ENCODE results near the gene LRP5. TPM values are rescaled to one million over a fixed set of nuclear protein-coding genes. Genes with fewer than 3 reads are reported as not detected.

Gene LRP5
- total and polyA plus RNA-seq, 2 experiments from 2014 or later, result 26.9 to 51.1 TPM

DNA sequence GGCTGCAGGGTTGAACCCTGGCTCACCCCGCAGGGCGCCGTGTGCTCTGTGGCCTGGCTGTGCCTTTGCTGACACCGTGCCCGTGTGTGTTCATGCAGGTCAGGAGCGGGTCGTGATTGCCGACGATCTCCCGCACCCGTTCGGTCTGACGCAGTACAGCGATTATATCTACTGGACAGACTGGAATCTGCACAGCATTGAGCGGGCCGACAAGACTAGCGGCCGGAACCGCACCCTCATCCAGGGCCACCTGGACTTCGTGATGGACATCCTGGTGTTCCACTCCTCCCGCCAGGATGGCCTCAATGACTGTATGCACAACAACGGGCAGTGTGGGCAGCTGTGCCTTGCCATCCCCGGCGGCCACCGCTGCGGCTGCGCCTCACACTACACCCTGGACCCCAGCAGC is 101.2 kb downstream of the LRP5 start (continued):
- TF ChIP-seq, protein P1, sequence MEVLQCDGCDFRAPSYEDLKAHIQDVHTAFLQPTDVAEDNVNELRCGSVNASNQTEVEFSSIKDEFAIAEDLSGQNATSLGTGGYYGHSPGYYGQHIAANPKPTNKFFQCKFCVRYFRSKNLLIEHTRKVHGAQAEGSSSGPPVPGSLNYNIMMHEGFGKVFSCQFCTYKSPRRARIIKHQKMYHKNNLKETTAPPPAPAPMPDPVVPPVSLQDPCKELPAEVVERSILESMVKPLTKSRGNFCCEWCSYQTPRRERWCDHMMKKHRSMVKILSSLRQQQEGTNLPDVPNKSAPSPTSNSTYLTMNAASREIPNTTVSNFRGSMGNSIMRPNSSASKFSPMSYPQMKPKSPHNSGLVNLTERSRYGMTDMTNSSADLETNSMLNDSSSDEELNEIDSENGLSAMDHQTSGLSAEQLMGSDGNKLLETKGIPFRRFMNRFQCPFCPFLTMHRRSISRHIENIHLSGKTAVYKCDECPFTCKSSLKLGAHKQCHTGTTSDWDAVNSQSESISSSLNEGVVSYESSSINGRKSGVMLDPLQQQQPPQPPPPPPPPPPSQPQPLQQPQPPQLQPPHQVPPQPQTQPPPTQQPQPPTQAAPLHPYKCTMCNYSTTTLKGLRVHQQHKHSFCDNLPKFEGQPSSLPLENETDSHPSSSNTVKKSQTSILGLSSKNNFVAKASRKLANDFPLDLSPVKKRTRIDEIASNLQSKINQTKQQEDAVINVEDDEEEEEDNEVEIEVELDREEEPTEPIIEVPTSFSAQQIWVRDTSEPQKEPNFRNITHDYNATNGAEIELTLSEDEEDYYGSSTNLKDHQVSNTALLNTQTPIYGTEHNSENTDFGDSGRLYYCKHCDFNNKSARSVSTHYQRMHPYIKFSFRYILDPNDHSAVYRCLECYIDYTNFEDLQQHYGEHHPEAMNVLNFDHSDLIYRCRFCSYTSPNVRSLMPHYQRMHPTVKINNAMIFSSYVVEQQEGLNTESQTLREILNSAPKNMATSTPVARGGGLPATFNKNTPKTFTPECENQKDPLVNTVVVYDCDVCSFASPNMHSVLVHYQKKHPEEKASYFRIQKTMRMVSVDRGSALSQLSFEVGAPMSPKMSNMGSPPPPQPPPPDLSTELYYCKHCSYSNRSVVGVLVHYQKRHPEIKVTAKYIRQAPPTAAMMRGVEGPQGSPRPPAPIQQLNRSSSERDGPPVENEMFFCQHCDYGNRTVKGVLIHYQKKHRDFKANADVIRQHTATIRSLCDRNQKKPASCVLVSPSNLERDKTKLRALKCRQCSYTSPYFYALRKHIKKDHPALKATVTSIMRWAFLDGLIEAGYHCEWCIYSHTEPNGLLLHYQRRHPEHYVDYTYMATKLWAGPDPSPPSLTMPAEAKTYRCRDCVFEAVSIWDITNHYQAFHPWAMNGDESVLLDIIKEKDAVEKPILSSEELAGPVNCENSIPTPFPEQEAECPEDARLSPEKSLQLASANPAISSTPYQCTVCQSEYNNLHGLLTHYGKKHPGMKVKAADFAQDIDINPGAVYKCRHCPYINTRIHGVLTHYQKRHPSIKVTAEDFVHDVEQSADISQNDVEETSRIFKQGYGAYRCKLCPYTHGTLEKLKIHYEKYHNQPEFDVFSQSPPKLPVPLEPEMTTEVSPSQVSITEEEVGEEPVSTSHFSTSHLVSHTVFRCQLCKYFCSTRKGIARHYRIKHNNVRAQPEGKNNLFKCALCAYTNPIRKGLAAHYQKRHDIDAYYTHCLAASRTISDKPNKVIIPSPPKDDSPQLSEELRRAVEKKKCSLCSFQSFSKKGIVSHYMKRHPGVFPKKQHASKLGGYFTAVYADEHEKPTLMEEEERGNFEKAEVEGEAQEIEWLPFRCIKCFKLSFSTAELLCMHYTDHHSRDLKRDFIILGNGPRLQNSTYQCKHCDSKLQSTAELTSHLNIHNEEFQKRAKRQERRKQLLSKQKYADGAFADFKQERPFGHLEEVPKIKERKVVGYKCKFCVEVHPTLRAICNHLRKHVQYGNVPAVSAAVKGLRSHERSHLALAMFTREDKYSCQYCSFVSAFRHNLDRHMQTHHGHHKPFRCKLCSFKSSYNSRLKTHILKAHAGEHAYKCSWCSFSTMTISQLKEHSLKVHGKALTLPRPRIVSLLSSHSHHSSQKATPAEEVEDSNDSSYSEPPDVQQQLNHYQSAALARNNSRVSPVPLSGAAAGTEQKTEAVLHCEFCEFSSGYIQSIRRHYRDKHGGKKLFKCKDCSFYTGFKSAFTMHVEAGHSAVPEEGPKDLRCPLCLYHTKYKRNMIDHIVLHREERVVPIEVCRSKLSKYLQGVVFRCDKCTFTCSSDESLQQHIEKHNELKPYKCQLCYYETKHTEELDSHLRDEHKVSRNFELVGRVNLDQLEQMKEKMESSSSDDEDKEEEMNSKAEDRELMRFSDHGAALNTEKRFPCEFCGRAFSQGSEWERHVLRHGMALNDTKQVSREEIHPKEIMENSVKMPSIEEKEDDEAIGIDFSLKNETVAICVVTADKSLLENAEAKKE (CRISPR knock-in tag; IDR thresholded peaks at IDR 0.05), result no peak
- TF ChIP-seq EZH2 (IDR thresholded peaks at IDR 0.05; ENCODE audit: low read depth, unreplicated experiment), result no peak
- no peak for TF ChIP-seq POLR2AphosphoS5 (IDR thresholded peaks at IDR 0.05; ENCODE audit: low read depth)
- no peak for TF ChIP-seq CREB1 (CRISPR knock-in tag; IDR thresholded peaks at IDR 0.05; ENCODE audit: low read depth)

DNA sequence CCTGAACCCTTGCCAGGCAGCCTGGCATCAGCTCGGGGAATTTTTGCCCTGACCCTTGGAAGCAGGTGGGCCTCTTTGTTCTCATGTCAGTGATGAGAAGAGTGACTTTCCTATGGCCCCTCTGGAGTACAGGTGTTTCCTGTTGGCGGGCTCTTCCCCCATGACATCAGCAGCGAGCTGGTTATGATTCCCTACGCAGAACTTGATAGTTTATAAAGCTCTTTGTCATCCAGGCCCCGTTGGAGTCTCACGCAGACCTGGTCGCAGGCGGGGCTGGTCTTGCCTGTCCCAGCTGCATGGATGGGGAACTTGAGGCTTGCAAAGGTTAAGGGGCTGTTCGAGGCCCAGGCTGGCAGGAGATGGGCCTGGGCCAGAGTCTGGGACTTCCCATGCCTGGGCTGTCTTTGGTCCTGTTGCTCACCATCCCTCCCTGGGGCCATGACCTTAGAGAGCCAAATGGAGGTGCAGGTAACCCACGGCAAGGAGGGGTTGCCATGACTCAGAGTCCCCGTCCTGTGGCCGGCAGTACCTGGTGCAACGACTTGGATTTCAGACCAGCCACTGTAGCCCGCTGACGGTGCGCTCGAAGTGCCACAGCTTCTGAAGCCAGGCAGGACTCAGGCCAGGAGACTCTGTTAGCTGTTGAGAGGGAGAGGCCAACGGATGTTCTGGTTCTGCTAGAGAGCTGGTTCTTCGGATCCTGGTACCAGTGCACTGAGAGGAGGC is 102.3 kb downstream of the LRP5 start:
- Histone ChIP-seq H3K9me2 (ENCODE audit: insufficient read depth) (no peaks in the 10 kb centered on the region), H3K4me1 (ENCODE audit: insufficient read depth) (no peaks in the 10 kb centered on the region), H3K36me3 (ENCODE audit: insufficient read depth) (no peaks in the 10 kb centered on the region), H3K27ac (ENCODE audit: low read depth) (no peak overlapping the region), H3K27me3 (ENCODE audit: insufficient read depth) (no peaks in the 10 kb centered on the region), H4K20me1 (replicated peaks; ENCODE audit: insufficient read depth) (no peaks in the 10 kb centered on the region), H3K4me2 (no peak overlapping the region), H3K79me2 (replicated peaks; ENCODE audit: insufficient read depth) (no peaks in the 10 kb centered on the region), H3F3A (replicated peaks; ENCODE audit: low read depth) (0 out of 2 replicates have a peak, but pooled peaks cover 3% of the 10 kb centered on the region), H3K4me3 (no peak overlapping the region), H2AFZ (no peak overlapping the region)
- Mint-ChIP-seq H3K27ac (no peak overlapping the region), H3K4me1 (no peaks in the 10 kb centered on the region), H3K36me3 (ENCODE audit: low read depth) (peaks cover 45% of the 10 kb centered on the region), H3K9me3 (no peaks in the 10 kb centered on the region), H3K4me3 (no peak overlapping the region), H3K27me3 (ENCODE audit: insufficient read depth, low read depth, poor library complexity) (peaks cover 2% of the 10 kb centered on the region)
- no peak for TF ChIP-seq EZH2 (IDR thresholded peaks at IDR 0.05; ENCODE audit: low read depth, unreplicated experiment)
- TF ChIP-seq ZNF114 (CRISPR knock-in tag; IDR thresholded peaks at IDR 0.05), result no peak
- no peak for TF ChIP-seq ZNF331 (CRISPR knock-in tag; IDR thresholded peaks at IDR 0.05; ENCODE audit: low read depth)
- ATAC-seq (no peak), DNase-seq (ENCODE audit: low spot score) (no peak)
